HG03571 (cell line): ENCODE results near the gene CHD9NB.
"Not testable (repeated sequence)": the region's sequence is repeated elsewhere in the genome, so short reads cannot be mapped to it uniquely, and the experiment has no call there.

Source experiments
- ATAC-seq: cut with Tn5 transposase; IDR thresholded peaks from one replicate; pipeline ENCODE4 v1.9.1; 2021; ENCODE audit not compliant: unreplicated experiment

The CHD9NB gene

GRCh38 chr16:53058441-53058840 is 5.7 kb upstream of the CHD9NB start:
- no peak for ATAC-seq

GRCh38 chr16:53057658-53058057 is 5.0 kb upstream of the CHD9NB start:
- ATAC-seq, result no peak

GRCh38 chr16:53056392-53056881 is 3.7 kb upstream of the CHD9NB start:
- no peak for ATAC-seq

GRCh38 chr16:53055541-53056391 is 3.1 kb upstream of the CHD9NB start:
- no peak for ATAC-seq

- ATAC-seq, result peak; percentile 81
Observed at GRCh38 chr16:53054670-53055485, 2.2 kb upstream of the CHD9NB start, which contains the start of gene CHD9. CHD9 (plus strand) TSS chr16:53054991; CDS start chr16:53156090, 101,099 bp downstream.

GRCh38 chr16:53053967-53054669 is 1.4 kb upstream of the CHD9NB start:
- ATAC-seq, result peak; percentile 26

GRCh38 chr16:53051255-53051654 is 1.4 kb downstream of the CHD9NB start:
- ATAC-seq, result not testable (repeated sequence)

- ATAC-seq, result no peak
Observed at GRCh38 chr16:53048139-53048915, 4.4 kb downstream of the CHD9NB start.

GRCh38 chr16:53047515-53047914 is 5.2 kb downstream of the CHD9NB start:
- ATAC-seq, result not testable (repeated sequence)

- no peak for ATAC-seq
Observed at GRCh38 chr16:53045341-53046220, 7.1 kb downstream of the CHD9NB start.

GRCh38 chr16:53043986-53044601 is 8.6 kb downstream of the CHD9NB start:
- ATAC-seq, result no peak

GRCh38 chr16:53043428-53043831 is 9.3 kb downstream of the CHD9NB start:
- ATAC-seq, result no peak

GRCh38 chr16:53042235-53042701 is 10.4 kb downstream of the CHD9NB start:
- no peak for ATAC-seq

- ATAC-seq, result no peak
Observed at GRCh38 chr16:53041320-53042051, 11.2 kb downstream of the CHD9NB start.

GRCh38 chr16:53040788-53041187 is 11.9 kb downstream of the CHD9NB start:
- ATAC-seq, result no peak

GRCh38 chr16:53036711-53037110 is 16.0 kb downstream of the CHD9NB start:
- not testable (repeated sequence) for ATAC-seq

- ATAC-seq, result no peak
Observed at GRCh38 chr16:53036066-53036465, 16.6 kb downstream of the CHD9NB start.
